Measurements from ENCODE around the gene CEACAM8.
"Not testable (repeated sequence)": the region's sequence is repeated elsewhere in the genome, so short reads cannot be mapped to it uniquely, and the experiment has no call there.

Gene CEACAM8

GRCh38 chr19:42571116-42571515 is 23.6 kb downstream of the CEACAM8 start:
- DNase-seq, result no peak

- no peak for DNase-seq
Observed at GRCh38 chr19:42569193-42569592, 25.5 kb downstream of the CEACAM8 start.

GRCh38 chr19:42568006-42568405 is 26.7 kb downstream of the CEACAM8 start:
- no peak for DNase-seq

- no peak for DNase-seq
Observed at GRCh38 chr19:42567567-42567966, 27.2 kb downstream of the CEACAM8 start.

- DNase-seq, result no peak
Observed at GRCh38 chr19:42563352-42564210, 31.1 kb downstream of the CEACAM8 start.

GRCh38 chr19:42561512-42561911 is 33.2 kb downstream of the CEACAM8 start:
- DNase-seq, result no peak

- DNase-seq, result no peak
Observed at GRCh38 chr19:42560731-42561130, 34.0 kb downstream of the CEACAM8 start.

GRCh38 chr19:42558450-42559150 is 36.1 kb downstream of the CEACAM8 start:
- DNase-seq, result no peak

- not testable (repeated sequence) for DNase-seq
Observed at GRCh38 chr19:42557386-42557871, 37.3 kb downstream of the CEACAM8 start.

GRCh38 chr19:42555801-42556200 is 38.9 kb downstream of the CEACAM8 start:
- no peak for DNase-seq

- DNase-seq, result no peak
Observed at GRCh38 chr19:42555317-42555716, 39.4 kb downstream of the CEACAM8 start.

- DNase-seq, result no peak
Observed at GRCh38 chr19:42554046-42554575, 40.6 kb downstream of the CEACAM8 start.

- no peak for DNase-seq
Observed at GRCh38 chr19:42553292-42554045, 41.3 kb downstream of the CEACAM8 start.

GRCh38 chr19:42552086-42553065 is 42.3 kb downstream of the CEACAM8 start:
- DNase-seq, result no peak

- not testable (repeated sequence) for DNase-seq
Observed at GRCh38 chr19:42550521-42550920, 44.2 kb downstream of the CEACAM8 start.

- not testable (repeated sequence) for DNase-seq
Observed at GRCh38 chr19:42549067-42549466, 45.7 kb downstream of the CEACAM8 start.

GRCh38 chr19:42548552-42548951 is 46.2 kb downstream of the CEACAM8 start:
- DNase-seq, result no peak

- DNase-seq, result no peak
Observed at GRCh38 chr19:42547929-42548328, 46.8 kb downstream of the CEACAM8 start.

- no peak for DNase-seq
Observed at GRCh38 chr19:42546831-42547500, 47.8 kb downstream of the CEACAM8 start.

- peak; percentile 2 for DNase-seq
Observed at GRCh38 chr19:42544146-42544545, 50.6 kb downstream of the CEACAM8 start.

- DNase-seq, result no peak
Observed at GRCh38 chr19:42542791-42543190, 51.9 kb downstream of the CEACAM8 start.
